ENCODE results near the gene DPM2.

The DPM2 gene

DNA sequence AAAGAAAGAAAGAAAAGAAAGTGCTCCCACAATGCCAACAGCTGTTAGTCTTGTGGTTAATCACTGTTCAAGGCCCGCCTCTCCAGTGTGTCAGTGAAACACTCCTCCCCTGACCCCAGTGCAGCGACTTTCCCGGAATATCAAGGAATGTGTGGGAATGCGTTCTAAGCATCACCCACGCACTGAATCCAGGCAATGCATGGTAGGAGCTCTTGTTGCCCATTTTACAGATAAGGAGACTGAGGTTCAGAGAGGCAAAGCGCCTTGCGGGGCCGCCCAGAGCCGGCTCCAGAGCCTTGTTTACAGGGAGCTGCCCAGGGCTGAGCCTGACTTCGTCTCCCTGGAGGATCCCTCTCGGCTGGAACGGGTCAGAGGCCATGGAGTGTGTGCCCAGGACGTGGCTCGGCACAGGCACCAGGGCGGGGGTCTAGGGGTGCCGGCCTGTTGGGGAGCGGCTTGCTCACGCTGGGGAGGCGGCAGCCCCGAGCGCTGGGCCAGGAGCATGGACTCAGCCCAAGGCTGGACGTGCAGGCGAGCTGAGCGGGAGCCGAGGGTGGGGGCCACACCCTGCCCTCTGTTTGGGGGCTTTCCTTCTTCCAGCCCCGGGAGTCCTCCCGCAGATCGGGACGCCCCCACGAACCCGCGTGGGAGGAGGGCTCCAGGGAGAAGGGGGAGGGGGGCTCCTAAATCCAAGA is 39.1 kb downstream of the DPM2 start:
- no peak for DNase-seq (ENCODE audit: low read depth)

DNA sequence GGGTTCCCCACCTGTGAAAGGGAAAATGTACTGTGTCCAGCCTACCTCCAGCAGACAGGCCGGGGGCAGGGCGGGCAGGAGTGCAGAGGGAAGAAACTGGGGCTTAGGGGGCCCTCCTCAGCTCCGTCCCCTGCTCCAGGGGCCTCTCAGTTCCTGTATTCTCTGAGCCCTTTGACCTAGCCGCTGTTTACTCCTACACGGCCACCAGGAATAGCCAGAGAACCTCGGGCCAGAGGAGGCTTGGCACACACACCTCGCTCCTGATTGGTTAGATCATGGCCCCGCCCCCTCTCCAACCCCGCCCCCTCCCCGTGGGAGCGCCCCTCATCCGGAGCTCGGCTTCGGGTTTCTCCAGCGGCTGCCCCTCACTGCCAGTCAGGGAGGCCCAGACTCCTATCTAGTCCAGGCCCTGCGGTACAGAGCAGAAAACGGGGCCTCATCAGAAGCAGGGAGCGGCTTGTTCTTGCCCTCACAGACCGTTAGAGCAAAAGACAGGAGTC is 40.4 kb downstream of the DPM2 start:
- no peak for DNase-seq (ENCODE audit: low read depth)

DNA sequence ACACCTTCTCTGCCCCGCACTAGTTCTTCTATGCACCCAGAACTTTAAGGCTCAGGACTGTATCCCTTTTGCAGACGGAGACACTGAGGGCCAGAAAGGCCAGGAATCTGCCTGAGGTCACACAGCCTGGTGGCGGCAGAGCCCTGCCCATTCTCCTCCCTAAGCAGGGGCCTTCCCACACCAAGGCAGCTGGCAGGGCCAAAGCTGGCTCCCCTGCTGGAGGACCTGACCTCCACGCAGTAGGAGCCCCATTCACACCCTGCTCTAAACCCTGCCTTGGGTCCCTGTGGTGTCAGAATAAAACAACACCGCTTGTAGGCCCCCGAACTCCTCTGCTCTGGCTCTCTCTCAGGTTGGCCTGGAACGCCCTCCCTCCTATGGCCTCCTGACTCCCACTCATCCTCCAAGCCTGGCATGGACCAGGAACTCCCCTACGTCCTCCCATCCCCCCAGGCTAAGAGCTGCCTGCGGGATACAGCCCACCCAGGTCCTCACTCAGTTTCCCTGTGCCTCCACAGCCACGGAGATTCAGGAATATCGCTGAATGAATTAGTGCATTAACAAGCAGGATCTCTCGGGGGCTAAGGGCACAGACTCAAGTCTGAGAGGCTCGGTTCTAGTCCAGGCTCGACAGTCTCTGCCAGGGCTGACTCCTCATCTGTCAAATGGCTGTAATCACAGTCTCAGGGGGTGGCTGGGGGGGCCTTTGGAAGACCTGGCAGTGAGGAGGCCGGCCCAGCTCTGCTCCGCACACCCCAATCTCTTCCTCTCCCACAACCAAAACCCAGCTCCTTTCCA is 41.1 kb downstream of the DPM2 start:
- no peak for DNase-seq (ENCODE audit: low read depth)

DNA sequence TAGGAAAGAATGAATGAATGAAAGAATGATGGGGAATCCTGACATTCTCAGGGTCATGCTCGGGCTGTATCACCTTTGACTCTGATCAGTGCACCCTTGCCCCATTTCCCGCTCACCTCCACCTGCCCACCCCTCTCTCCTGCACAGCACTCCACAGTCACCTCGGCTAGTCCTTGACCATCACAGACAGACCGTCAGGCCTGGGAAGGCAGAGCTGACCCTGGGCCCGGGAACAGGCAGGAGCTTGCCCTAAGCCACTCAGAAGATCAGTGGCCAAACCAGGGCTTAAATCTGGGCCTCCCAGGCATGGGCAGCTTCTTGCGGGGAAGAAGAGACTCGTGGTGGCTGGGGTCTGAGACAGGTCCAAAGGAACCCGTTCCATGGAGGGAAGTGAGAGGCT is 41.8 kb downstream of the DPM2 start:
- no peak for DNase-seq (ENCODE audit: low read depth)

DNA sequence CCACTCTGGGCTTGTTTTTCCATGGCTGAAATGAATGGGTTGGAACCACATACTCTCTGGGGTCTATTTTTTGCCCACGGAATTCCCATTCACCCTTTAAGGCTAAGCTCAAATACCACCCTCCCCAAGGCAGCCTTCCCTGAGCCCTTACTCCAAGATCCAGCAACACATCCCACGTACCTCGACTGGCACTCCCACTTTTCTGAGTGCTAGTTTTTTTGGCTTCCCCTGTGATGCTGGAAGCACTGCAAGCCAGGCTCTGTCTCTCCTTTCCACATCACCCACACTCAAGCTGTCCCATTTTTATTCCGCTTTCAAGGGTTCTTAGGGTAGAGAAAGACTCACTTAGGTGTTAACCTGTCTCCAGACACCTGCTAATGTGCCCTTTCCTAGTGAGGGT is 44.3 kb downstream of the DPM2 start:
- no peak for DNase-seq (ENCODE audit: low read depth)

DNA sequence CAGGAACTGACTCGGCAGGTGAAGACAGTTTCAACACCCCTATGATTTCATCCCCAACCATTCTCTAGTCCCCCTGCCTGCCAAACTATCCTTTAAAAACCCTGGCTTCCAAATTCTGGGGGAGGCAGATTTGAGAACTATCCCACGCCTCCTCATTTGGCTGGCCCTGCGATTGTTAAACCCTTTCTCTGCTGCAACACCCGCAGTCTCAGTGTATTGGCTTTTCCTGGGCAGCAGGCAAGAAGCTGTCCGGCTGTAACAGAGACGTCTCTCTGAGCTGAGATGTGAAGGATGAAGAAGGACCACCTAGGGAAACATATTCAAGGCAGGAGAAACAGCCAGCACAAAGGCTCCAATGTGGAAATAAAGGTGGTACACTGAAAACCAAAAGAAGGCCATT is 44.8 kb downstream of the DPM2 start:
- DNase-seq (ENCODE audit: low read depth) = no peak

DNA sequence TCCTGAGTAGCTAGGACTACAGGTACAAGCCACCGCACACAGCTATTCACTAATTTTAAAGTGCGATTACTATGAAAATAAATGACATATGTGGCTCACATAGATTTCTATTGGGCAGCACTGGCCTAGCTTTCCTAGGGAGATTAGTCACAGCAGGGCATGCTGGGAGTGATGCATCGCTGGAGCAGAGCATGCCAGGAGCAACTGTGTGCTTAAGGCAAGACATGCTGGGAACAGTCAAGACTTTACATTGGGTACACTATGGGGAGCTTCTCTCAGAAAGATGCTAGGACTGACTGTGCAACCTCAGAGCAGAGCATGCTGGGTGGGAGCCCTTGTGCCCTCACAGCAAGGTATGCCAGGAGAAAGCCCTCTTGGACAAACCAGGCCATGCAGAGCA is 47.6 kb downstream of the DPM2 start:
- no peak for DNase-seq (ENCODE audit: low read depth)

DNA sequence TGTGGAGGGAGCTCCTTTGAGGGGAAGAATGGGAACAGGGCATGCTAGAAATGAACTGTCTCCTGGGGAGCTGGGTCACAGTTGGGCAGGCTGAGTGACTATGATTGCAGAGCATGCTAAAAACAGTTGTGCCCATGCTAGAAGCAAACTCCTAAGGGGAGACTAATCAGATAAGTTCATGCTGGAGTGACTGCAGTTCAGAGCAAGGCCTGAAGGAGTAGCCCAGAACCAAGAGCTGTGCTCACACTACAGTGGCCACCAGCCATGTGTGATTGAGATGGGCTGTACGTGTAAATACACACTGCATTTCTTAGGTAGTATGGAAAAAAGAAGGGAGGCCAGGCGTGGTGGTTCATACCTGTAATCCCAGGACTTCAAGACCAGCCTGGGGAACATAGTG is 49.9 kb downstream of the DPM2 start:
- no peak for DNase-seq (ENCODE audit: low read depth)

DNA sequence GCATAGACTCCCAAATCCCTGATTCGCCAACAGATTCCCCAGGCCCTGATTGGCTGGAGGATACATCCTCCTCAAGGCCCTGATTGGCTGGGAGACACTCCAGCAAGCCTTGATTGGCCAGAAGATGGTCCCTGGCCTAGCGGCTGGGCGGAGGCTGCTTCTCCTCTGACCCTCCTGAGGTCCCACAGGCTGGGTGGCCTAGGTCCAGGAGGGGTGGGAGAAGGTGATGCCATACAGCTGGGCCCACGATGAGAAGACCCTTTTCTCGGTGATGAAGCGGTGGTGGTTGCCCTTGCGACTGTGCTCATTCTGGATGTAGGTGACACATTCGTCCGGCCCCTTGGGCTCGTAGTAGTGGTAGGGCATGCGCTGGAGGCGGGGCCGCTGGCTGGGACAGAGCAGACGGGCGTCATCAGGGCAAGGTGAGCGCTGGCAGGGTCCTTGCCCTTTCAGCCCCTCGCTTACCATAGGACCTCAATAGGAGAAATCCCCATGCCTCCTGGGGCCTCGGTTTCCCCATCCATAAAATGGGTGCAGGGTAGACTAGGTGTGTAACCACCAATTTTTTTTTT is 51.2 kb downstream of the DPM2 start:
- DNase-seq (ENCODE audit: low read depth) = no peak

DNA sequence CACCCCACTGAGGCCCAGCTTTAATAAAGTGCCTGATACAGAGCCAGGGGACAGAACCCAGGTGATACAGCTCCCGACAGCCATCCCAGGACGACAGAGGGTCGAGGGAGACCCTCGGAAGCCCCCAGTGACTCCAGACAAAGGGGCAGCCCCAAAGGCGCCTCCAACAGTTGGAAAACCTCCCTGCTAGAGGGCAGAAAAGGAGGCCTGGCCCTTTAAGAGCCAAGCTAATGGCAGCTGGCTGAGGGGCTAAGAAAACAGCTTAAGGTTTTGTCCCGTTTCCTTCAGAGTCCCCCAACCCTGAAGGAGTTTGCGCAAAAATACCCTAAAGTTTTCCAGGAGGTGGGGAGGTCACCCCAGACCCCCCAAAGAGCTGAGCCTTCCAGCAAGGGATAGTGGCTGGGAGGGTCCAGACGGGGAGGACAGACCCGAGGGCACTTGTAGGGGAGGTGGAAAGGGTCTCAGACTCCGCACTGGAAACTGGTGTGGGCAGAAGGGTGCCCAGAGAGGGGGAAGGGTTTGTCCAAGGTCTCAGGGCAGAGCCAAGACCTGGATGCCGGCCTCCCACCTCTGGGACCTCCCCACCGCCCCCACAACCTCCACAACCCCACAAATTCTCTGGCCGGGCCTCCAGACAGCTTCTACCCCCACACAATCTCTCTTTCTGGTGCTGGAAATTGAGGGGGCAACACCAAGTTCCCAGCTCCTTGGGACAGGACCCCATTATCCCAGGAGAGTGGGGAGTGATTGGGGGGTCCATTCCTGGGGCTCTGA is 52.0 kb downstream of the DPM2 start:
- no peak for DNase-seq (ENCODE audit: low read depth)

Data from stimulated activated CD8-positive, alpha-beta memory T cell treated with anti-CD3 and anti-CD28 coated beads, Interleukin-12 subunit alpha, Interleukin-12 subunit beta, amount 100 ng/mL, for 4 hours (primary cell).